A549 (cell line): ENCODE results near the gene UACA. TPM values are rescaled to one million over a fixed set of nuclear protein-coding genes. Genes with fewer than 3 reads are reported as not detected.

ENCODE experiments used
- ATAC-seq, 2 experiments: fragments of 200-7000 bp in 1 of 2; fragments of >200 bp in 1 of 2; cut with Nextera tagmentation in 1 of 2; cut with Tn5 transposase in 1 of 2; 3 replicates each; pipeline versions ENCODE4 v1.8.0 to v1.9.1; 2018 to 2020; ENCODE audit warnings: mild to moderate bottlenecking in 1 of 2, moderate library complexity in 1 of 2
- CTCF ChIA-PET: fragments of 300-600 bp; sonication (Branson Sonifier 250); formaldehyde crosslinking; extraction: SDS; loops from one replicate; lab custom pipeline; 2021; ENCODE audit warnings: antibody characterized with exemption, inconsistent platforms; lab: Yijun Ruan, JAX
- POLR2A ChIA-PET: fragments of 350-600 bp; formaldehyde crosslinking; extraction: SDS; loops from one replicate; lab custom pipeline; 2021; ENCODE audit warnings: antibody characterized with exemption, inconsistent platforms; lab: Yijun Ruan, JAX
- DNase-seq, 2 experiments: peaks; one replicate each; pipeline versions ENCODE4 v3.0.0 to v3.0.0-alpha.2; 2011 to 2016; ENCODE audit warnings: low read depth in 1 of 2, low spot score in 1 of 2
- FAIRE-seq: peaks from 2 replicates; lab custom pipeline; 2011; peaks lifted over from hg19 to GRCh38; lab: Jason Lieb, UNC
- H3K27ac ChIP-seq, 2 experiments: fragments of >200 bp; sonication (Bioruptor Twin); formaldehyde crosslinking; 3 replicates each; pipeline ENCODE4 v1.5.1; 2016 to 2017
- H3K4me1 ChIP-seq: fragments of >200 bp; sonication (Bioruptor Twin); formaldehyde crosslinking; 3 replicates; pipeline ENCODE4 v1.6.1; 2016
- H3K4me2 ChIP-seq: fragments of >200 bp; sonication (Bioruptor Twin); formaldehyde crosslinking; 3 replicates; pipeline ENCODE4 v1.6.1; 2016
- H3K4me3 ChIP-seq: fragments of >200 bp; sonication (Bioruptor Twin); formaldehyde crosslinking; 3 replicates; pipeline ENCODE4 v1.5.1; 2016
- H3K9me3 ChIP-seq: fragments of >200 bp; sonication (Bioruptor Twin); formaldehyde crosslinking; 3 replicates; pipeline ENCODE4 v1.6.1; 2016
- BCL3 ChIP-seq: fragments of >200 bp; sonication (Bioruptor Twin); formaldehyde crosslinking; IDR thresholded peaks from 3 replicates; pipeline ENCODE4 v1.6.1; 2016
- EHF ChIP-seq: fragments of 250-450 bp; sonication (Bioruptor Pico); IDR thresholded peaks from 2 replicates; pipeline ENCODE4 v1.5.0; 2020; ENCODE audit warnings: mild to moderate bottlenecking
- GATA3 ChIP-seq: IDR thresholded peaks from 2 replicates; pipeline ENCODE4 v1.6.1; 2012; ENCODE audit warnings: borderline replicate concordance
- HOXA7 ChIP-seq: fragments of 250-450 bp; sonication (Bioruptor Pico); IDR thresholded peaks from 2 replicates; pipeline ENCODE4 v1.5.0; 2020; ENCODE audit warnings: mild to moderate bottlenecking, moderate library complexity
- HOXB13 ChIP-seq: fragments of 250-450 bp; sonication (Bioruptor Pico); IDR thresholded peaks from 2 replicates; pipeline ENCODE4 v1.5.0; 2020; ENCODE audit warnings: low read depth, mild to moderate bottlenecking, moderate library complexity
- JUN ChIP-seq, 2 experiments: fragments of >200 bp; sonication (Bioruptor Twin); formaldehyde crosslinking; IDR thresholded peaks; 2 replicates in 1 of 2; 3 replicates in 1 of 2; pipeline ENCODE4 v1.6.1; 2016 to 2017
- KDM1A ChIP-seq: fragments of 200-600 bp; sonication (generic); IDR thresholded peaks from 2 replicates; pipeline ENCODE4 v1.6.1; 2016; ENCODE audit warnings: low read depth, mild to moderate bottlenecking
- KDM5A ChIP-seq: fragments of 200-600 bp; sonication (generic); IDR thresholded peaks from 2 replicates; pipeline ENCODE4 v1.6.1; 2016; ENCODE audit warnings: antibody characterized with exemption, mild to moderate bottlenecking
- MAFK ChIP-seq: fragments of 450-650 bp; IDR thresholded peaks from 2 replicates; pipeline ENCODE4 v1.6.1; 2014; ENCODE audit not compliant: partially characterized antibody
- NFE2L2 ChIP-seq: fragments of 150-350 bp; conservative IDR thresholded peaks from 2 replicates; pipeline ENCODE4 v1.6.1; 2014; ENCODE audit warnings: low read length
- POLR2AphosphoS2 ChIP-seq: conservative IDR thresholded peaks from 2 replicates; pipeline ENCODE4 v1.6.1; 2012; ENCODE audit warnings: low read length, improper control_type of control experiment, inconsistent platforms
- RAD21 ChIP-seq, 2 experiments: fragments of >200 bp in 1 of 2; sonication (Bioruptor Twin) in 1 of 2; formaldehyde crosslinking in 1 of 2; IDR thresholded peaks in 1 of 2; conservative IDR thresholded peaks in 1 of 2; 2 replicates in 1 of 2; 3 replicates in 1 of 2; pipeline ENCODE4 v1.6.1; 2012 to 2018; ENCODE audit warnings: inconsistent platforms in 1 of 2
- RCOR1 ChIP-seq: fragments of 150-350 bp; IDR thresholded peaks from 2 replicates; pipeline ENCODE4 v1.6.1; 2014; ENCODE audit warnings: antibody characterized with exemption, low read length, low read depth
- SMC3 ChIP-seq: fragments of >200 bp; sonication (Bioruptor Twin); formaldehyde crosslinking; IDR thresholded peaks from 3 replicates; pipeline ENCODE4 v1.6.1; 2018; ENCODE audit warnings: inconsistent platforms
- TP53 ChIP-seq: fragments of 250-450 bp; sonication (Bioruptor Pico); IDR thresholded peaks from 2 replicates; pipeline ENCODE4 v1.5.0; 2021; ENCODE audit warnings: mild to moderate bottlenecking, moderate library complexity
- ZSCAN20 ChIP-seq: fragments of 250-450 bp; sonication (Bioruptor Pico); IDR thresholded peaks from 2 replicates; pipeline ENCODE4 v1.8.0; 2022; ENCODE audit warnings: mild to moderate bottlenecking, moderate library complexity
- WGBS: methylation state at CpG from one replicate; pipeline ENCODE4 v1.1.6; 2017; ENCODE audit errors: missing lambda C conversion rate; 5-methylcytosine and 5-hydroxymethylcytosine counted together
- polyA plus RNA-seq, 4 experiments: library from polyadenylated mRNA; depleted of rRNA in 3 of 4; stranded (reverse); fragments of >200 nt; fragmentation: RNase III in 1 of 4; extraction: RNeasy Plus Mini Kit Qiagen cat#74134 plus additional on column Dnase treatment in 1 of 4; gene quantifications; 2 replicates in 3 of 4; 3 replicates in 1 of 4; pipeline ENCODE4 v1.2.3, GENCODE V29; 2011 to 2017
- TF ChIP-seq, protein P1 (sequence below): fragments of 450-650 bp; IDR thresholded peaks from 2 replicates; pipeline ENCODE4 v1.6.1; 2014; ENCODE audit warnings: antibody characterized with exemption
- TF ChIP-seq, protein P2 (sequence below): IDR thresholded peaks from 2 replicates; pipeline ENCODE4 v1.6.1; 2012
- TF ChIP-seq, protein P3 (sequence below): IDR thresholded peaks from 2 replicates; pipeline ENCODE4 v1.6.1; 2012; ENCODE audit warnings: low read depth, borderline replicate concordance
- TF ChIP-seq, protein P4 (sequence below): fragments of >200 bp; sonication (Bioruptor Twin); formaldehyde crosslinking; IDR thresholded peaks from 3 replicates; pipeline ENCODE4 v1.5.1; 2016

Gene UACA
- polyA plus RNA-seq, 2 of the 4 experiments (the other 2 are of a cell fraction), result 31.9 to 80.4 TPM

- Histone ChIP-seq H3K27ac (no peak overlapping the region), H3K4me1 (peaks cover 6% of the 10 kb centered on the region; the same call in 2 of the 3 replicates), H3K4me3 (no peak overlapping the region)
- POLR2A ChIA-PET, result no interaction called here
- no peak for DNase-seq
- no peak for TF ChIP-seq HOXB13 (CRISPR knock-in tag)
- TF ChIP-seq SMC3, result no peak
- TF ChIP-seq POLR2AphosphoS2, result no peak
- no peak for TF ChIP-seq ZSCAN20 (CRISPR knock-in tag)
- TF ChIP-seq KDM5A, result no peak
- no peak for TF ChIP-seq RAD21 (conservative IDR thresholded peaks at IDR 0.05 in 1 of 2, IDR thresholded peaks at IDR 0.05 in 1 of 2)
- TF ChIP-seq, protein P1, sequence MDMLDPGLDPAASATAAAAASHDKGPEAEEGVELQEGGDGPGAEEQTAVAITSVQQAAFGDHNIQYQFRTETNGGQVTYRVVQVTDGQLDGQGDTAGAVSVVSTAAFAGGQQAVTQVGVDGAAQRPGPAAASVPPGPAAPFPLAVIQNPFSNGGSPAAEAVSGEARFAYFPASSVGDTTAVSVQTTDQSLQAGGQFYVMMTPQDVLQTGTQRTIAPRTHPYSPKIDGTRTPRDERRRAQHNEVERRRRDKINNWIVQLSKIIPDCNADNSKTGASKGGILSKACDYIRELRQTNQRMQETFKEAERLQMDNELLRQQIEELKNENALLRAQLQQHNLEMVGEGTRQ, result no peak
- TF ChIP-seq JUN (IDR thresholded peaks at IDR 0.05), result no peak
- TF ChIP-seq GATA3, result no peak
- no peak for TF ChIP-seq BCL3
- TF ChIP-seq, all 56 proteins: peak for 0
- CTCF ChIA-PET, result interaction anchor here (1.1 to 5.6 kb wide), 7 partner anchors 10 to 148 kb away, joined by 3 to 90 read pairs (median 4); no protein-coding TSS in a partner anchor
- 0 out of 6 replicates have a peak, but pooled peaks of 1 of the 2 experiments have one; percentile 26 for ATAC-seq
- FAIRE-seq, result peak; percentile 80
- whole genome bisulfite sequencing, result 90% methylated on average over 1 of the region's 1 CpG
- Histone ChIP-seq H3K9me3 (0 out of 3 replicates have a peak, but pooled peaks cover 4% of the 10 kb centered on the region), H3K4me2 (no peak overlapping the region)
These were observed 36.6 kb downstream of the UACA start for GRCh38 chr15:70726753-70727152.

GRCh38 chr15:70723927-70724326 is 39.4 kb downstream of the UACA start:
- CTCF ChIA-PET, result interaction anchor here (0.7 to 5.6 kb wide), 14 partner anchors 11 to 285 kb away, joined by 3 to 90 read pairs (median 12); no protein-coding TSS in a partner anchor
- WGBS, result 79% methylated on average over 2 of the region's 2 CpGs
- FAIRE-seq, result peak; percentile 36

More at GRCh38 chr15:70723927-70724326, 39.4 kb downstream of the UACA start:
- peaks cover 17% of the 10 kb centered on the region for H3K4me1 ChIP-seq
- H3K4me3 ChIP-seq, result no peak overlapping the region
- DNase-seq (no peak), ATAC-seq (no peak)
- POLR2A ChIA-PET, result interaction anchor here (1.1 kb wide), 1 partner anchor 40 kb away, joined by 3 read pairs; the partner anchor contains the start of gene UACA
- H3K27ac ChIP-seq, result no peak overlapping the region
- no peak overlapping the region for H3K4me2 ChIP-seq
- H3K9me3 ChIP-seq, result no peaks in the 10 kb centered on the region
- no peak for TF ChIP-seq TP53 (CRISPR knock-in tag)
- TF ChIP-seq, protein P2, sequence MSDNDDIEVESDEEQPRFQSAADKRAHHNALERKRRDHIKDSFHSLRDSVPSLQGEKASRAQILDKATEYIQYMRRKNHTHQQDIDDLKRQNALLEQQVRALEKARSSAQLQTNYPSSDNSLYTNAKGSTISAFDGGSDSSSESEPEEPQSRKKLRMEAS, result no peak
- TF ChIP-seq NFE2L2, result no peak
- TF ChIP-seq EHF (CRISPR knock-in tag), result no peak
- no peak for TF ChIP-seq RCOR1
- TF ChIP-seq KDM1A, result no peak
- TF ChIP-seq, protein P3, sequence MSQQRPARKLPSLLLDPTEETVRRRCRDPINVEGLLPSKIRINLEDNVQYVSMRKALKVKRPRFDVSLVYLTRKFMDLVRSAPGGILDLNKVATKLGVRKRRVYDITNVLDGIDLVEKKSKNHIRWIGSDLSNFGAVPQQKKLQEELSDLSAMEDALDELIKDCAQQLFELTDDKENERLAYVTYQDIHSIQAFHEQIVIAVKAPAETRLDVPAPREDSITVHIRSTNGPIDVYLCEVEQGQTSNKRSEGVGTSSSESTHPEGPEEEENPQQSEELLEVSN, result no peak
- TF ChIP-seq, protein P4, sequence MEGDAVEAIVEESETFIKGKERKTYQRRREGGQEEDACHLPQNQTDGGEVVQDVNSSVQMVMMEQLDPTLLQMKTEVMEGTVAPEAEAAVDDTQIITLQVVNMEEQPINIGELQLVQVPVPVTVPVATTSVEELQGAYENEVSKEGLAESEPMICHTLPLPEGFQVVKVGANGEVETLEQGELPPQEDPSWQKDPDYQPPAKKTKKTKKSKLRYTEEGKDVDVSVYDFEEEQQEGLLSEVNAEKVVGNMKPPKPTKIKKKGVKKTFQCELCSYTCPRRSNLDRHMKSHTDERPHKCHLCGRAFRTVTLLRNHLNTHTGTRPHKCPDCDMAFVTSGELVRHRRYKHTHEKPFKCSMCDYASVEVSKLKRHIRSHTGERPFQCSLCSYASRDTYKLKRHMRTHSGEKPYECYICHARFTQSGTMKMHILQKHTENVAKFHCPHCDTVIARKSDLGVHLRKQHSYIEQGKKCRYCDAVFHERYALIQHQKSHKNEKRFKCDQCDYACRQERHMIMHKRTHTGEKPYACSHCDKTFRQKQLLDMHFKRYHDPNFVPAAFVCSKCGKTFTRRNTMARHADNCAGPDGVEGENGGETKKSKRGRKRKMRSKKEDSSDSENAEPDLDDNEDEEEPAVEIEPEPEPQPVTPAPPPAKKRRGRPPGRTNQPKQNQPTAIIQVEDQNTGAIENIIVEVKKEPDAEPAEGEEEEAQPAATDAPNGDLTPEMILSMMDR, result no peak
- TF ChIP-seq, protein P1, result no peak
- no peak for TF ChIP-seq HOXA7 (CRISPR knock-in tag)
- no peak for TF ChIP-seq MAFK
